ENCODE results near the gene DOLK. TPM values are rescaled to one million over a fixed set of nuclear protein-coding genes. Genes with fewer than 3 reads are reported as not detected.

DOLK gene
- total RNA-seq, 4 donors from 2014 or later = 12.8 to 21.2 (median 16.2) TPM

- peak overlapping the region; percentile 91 to 100 (median 97) for H3K27ac ChIP-seq
- TF ChIP-seq CTCF (IDR thresholded peaks at IDR 0.05) (no peak), POLR2A (IDR thresholded peaks at IDR 0.05) (peak in 2 of 4 donors; percentile 67 to 69)
- no peaks in the 10 kb centered on the region for H3K27me3 ChIP-seq
- no peaks in the 10 kb centered on the region for H3K9me3 ChIP-seq
- peak overlapping the region in 1 of 4 donors; percentile 28 for H3K4me3 ChIP-seq
- peaks cover 60 to 82% (median 61%) of the 10 kb centered on the region in 3 donors for H3K4me1 ChIP-seq
- DNase-seq = peak; percentile 42
- intact Hi-C loops (cut with DNase I) = no loop called here
- peaks cover 5 to 49% (median 7%) of the 10 kb centered on the region in 3 donors for H3K36me3 ChIP-seq
- no CpG with 5 or more reads among the region's 23 CpGs for WGBS, 2 donors
These were observed 44.9 kb downstream of the DOLK start for GRCh38 chr9:128902351-128903078.

- Histone ChIP-seq H3K27ac (peak overlapping the region; percentile 91 to 100 (median 97)), H3K9me3 (no peaks in the 10 kb centered on the region), H3K36me3 (peaks cover 0 to 49% (median under 1%) of the 10 kb centered on the region in 3 donors), H3K27me3 (no peaks in the 10 kb centered on the region), H3K4me3 (no peak overlapping the region), H3K4me1 (peaks cover 60 to 89% (median 61%) of the 10 kb centered on the region in 3 donors)
- intact Hi-C loops (cut with DNase I) = no loop called here
- TF ChIP-seq CTCF (IDR thresholded peaks at IDR 0.05) (no peak), POLR2A (IDR thresholded peaks at IDR 0.05) (no peak)
- DNase-seq = no peak
- 80% methylated on average over 1 of the region's 5 CpGs; no CpG with 5 or more reads in 1 of the 2 donors for WGBS, 2 donors
These were observed 45.6 kb downstream of the DOLK start for GRCh38 chr9:128901822-128902221.

GRCh38 chr9:128901379-128901778, 46.0 kb downstream of the DOLK start:
- intact Hi-C loops (cut with DNase I) = no loop called here
- H3K27me3 ChIP-seq = no peaks in the 10 kb centered on the region
- no peak for DNase-seq
- no peak overlapping the region for H3K4me3 ChIP-seq
- H3K27ac ChIP-seq = peak overlapping the region; percentile 91 to 100 (median 97)
- peaks cover 0 to 49% (median 0%) of the 10 kb centered on the region in 3 donors for H3K36me3 ChIP-seq
- WGBS, 2 donors = 69 to 77% methylated on average over 5 to 7 of the region's 7 CpGs
- H3K9me3 ChIP-seq = no peaks in the 10 kb centered on the region
- H3K4me1 ChIP-seq = peaks cover 60 to 94% (median 61%) of the 10 kb centered on the region in 3 donors
- TF ChIP-seq POLR2A (IDR thresholded peaks at IDR 0.05) (no peak), CTCF (IDR thresholded peaks at IDR 0.05) (no peak)

- no peak for TF ChIP-seq CTCF (IDR thresholded peaks at IDR 0.05)
- peak in 1 of 4 donors; percentile 25 for TF ChIP-seq POLR2A (IDR thresholded peaks at IDR 0.05)
- intact Hi-C loops (cut with DNase I) = no loop called here
- DNase-seq = no peak
- Histone ChIP-seq H3K27ac (peak overlapping the region; percentile 91 to 100 (median 97)), H3K36me3 (peaks cover 0 to 53% (median 8%) of the 10 kb centered on the region in 3 donors), H3K4me1 (peaks cover 60 to 98% (median 61%) of the 10 kb centered on the region in 3 donors), H3K27me3 (no peaks in the 10 kb centered on the region), H3K4me3 (no peak overlapping the region), H3K9me3 (no peaks in the 10 kb centered on the region)
- 28 to 33% methylated on average over 5 of the region's 8 CpGs for WGBS, 2 donors
These were observed 47.7 kb downstream of the DOLK start for GRCh38 chr9:128899566-128900322.
